ENCODE results near the gene ZBTB16. TPM values are rescaled to one million over a fixed set of nuclear protein-coding genes. Genes with fewer than 3 reads are reported as not detected.

Gene ZBTB16
- total and polyA plus RNA-seq, 8 donors: 3.4 to 55.6 (median 9.5) TPM

DNA sequence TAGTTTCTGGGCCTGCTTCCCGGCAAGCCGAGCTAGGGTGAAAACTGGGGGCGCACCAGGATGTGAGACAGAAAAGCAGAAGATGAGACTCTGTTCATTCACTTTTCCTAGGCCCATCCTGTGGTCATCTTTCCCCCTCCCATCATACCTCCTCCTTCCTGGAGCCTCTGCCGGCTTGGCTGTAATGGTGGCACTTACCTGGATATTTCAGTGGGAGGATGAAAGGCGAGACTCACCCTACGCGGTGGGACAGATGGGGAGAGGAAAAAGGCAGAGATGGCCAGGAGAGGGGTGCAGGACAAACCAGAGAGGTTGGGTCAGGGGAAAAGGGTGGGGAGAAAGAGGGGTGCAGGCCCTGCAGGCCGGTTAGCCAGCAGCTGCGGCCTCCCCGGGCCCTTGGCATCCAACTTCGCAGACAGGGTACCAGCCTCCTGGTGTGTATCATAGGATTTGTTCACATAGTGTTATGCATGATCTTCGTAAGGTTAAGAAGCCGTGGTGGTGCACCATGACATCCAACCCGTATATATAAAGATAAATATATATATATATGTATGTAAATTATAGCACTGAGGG is 195.1 kb downstream of the ZBTB16 start:
- intact Hi-C loops (cut with DNase I): no loop called here
- no peak for DNase-seq
- H3K36me3 ChIP-seq: peaks cover 0 to 55% of the 10 kb centered on the region in 2 donors
- H3K27me3 ChIP-seq: no peaks in the 10 kb centered on the region
- H3K4me3 ChIP-seq: no peak overlapping the region
- no peak for ATAC-seq
- peaks cover 5 to 27% of the 10 kb centered on the region in 2 donors for H3K4me1 ChIP-seq
- no peak for TF ChIP-seq CTCF (IDR thresholded peaks at IDR 0.05)
- H3K9me3 ChIP-seq: no peaks in the 10 kb centered on the region
- H3K27ac ChIP-seq: no peak overlapping the region

DNA sequence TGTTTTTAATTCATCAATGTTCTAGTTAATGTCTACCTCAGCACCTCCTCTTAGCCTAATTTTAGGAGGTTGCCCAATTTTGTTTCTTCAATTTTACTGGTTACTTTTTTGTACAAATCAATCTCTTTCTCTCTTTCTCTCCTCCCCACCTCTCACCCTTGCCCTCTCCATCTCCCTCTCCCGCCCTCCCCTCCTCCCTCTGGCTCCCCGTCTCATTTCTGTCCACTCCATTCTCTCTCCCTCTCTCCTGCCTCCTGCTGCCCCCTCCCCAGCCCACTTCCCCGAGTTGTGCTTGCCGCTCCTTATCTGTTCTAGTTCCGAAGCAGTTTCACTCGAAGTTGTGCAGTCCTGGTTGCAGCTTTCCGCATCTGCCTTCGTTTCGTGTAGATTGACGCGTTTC is 195.8 kb downstream of the ZBTB16 start:
- ATAC-seq: no peak
- peaks cover 0 to 49% of the 10 kb centered on the region in 2 donors for H3K36me3 ChIP-seq

DNA sequence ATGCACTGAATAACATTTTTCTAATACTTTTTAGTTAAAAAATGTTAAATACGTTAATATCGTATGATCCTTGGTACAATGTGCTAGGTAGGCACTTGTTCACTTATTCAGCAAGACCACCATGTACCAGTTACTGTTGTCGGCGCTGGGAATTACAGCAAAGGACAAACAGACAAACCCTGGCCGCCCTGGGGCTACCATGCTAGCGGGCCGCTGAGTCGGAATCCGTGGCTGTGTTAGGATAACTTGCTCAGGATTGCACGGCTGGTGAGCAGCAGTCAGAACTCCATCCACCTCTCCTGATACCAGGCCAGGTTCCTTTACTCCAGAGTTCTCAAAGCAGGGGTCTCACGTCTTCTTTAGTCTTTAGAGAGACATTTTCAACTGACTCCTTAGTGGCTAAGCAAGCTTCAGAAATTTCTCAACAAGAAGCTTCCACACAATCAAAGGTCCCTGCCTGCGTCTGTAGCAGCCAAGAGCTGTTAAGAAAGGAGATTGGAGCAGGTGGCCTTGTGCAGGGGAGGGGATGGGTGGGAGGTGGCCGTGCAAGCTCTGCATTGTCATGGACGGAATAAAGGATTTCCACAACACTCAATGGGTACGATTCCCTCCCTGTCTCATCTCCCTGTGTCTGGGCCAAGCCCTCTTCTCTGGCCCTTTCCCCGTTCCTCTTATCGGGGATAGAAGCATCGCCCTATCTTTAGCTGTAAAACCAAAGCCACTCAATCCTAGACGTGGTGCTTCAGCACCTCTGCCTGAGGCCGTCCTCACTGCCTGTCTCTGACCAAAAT is 196.9 kb downstream of the ZBTB16 start:
- Histone ChIP-seq H3K36me3 (peaks cover 0 to 38% of the 10 kb centered on the region in 2 donors), H3K27ac (no peak overlapping the region), H3K27me3 (no peaks in the 10 kb centered on the region), H3K4me1 (peaks cover 5 to 36% of the 10 kb centered on the region in 2 donors), H3K4me3 (no peak overlapping the region), H3K9me3 (no peaks in the 10 kb centered on the region)
- TF ChIP-seq CTCF (IDR thresholded peaks at IDR 0.05): no peak
- intact Hi-C loops (cut with DNase I): no loop called here
- ATAC-seq: no peak
- no peak for DNase-seq

More for the DNA sequence above, 195.8 kb downstream of the ZBTB16 start:
- no peaks in the 10 kb centered on the region for H3K27me3 ChIP-seq
- H3K9me3 ChIP-seq: no peaks in the 10 kb centered on the region
- H3K4me1 ChIP-seq: peaks cover 5 to 28% of the 10 kb centered on the region in 2 donors
- no peak overlapping the region for H3K4me3 ChIP-seq
- DNase-seq: no peak
- intact Hi-C loops (cut with DNase I): no loop called here
- no peak overlapping the region for H3K27ac ChIP-seq
- no peak for TF ChIP-seq CTCF (IDR thresholded peaks at IDR 0.05)

DNA sequence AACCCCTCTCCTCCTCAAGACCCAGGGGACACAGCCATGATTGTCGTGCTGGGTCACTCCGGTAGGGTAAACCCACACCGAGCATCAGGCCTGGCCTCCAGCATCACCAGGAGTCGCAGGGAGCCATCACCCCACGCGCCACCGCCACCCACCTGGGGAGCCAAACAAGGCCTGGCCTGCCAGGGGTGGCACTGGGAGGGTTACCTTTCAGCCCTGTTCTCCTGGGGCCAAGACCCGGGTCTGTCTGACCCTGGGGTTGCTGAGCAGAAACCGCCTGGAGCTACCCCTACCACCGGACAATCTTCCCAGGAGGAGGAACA is 197.4 kb downstream of the ZBTB16 start:
- Histone ChIP-seq H3K4me3 (no peak overlapping the region), H3K27me3 (no peaks in the 10 kb centered on the region), H3K4me1 (peaks cover 5 to 36% of the 10 kb centered on the region in 2 donors), H3K9me3 (no peaks in the 10 kb centered on the region), H3K36me3 (peaks cover 0 to 32% of the 10 kb centered on the region in 2 donors), H3K27ac (no peak overlapping the region)
- no peak for TF ChIP-seq CTCF (IDR thresholded peaks at IDR 0.05)
- ATAC-seq (no peak), DNase-seq (no peak)
- intact Hi-C loops (cut with DNase I): no loop called here

Measured in left lung (tissue), 10 donors.